HG02840 (cell line): Measurements from ENCODE around the gene CALCR.
"Not testable (repeated sequence)": the region's sequence is repeated elsewhere in the genome, so short reads cannot be mapped to it uniquely, and the experiment has no call there.

Source experiments
- ATAC-seq: cut with Tn5 transposase; IDR thresholded peaks from one replicate; pipeline ENCODE4 v1.9.1; 2021; ENCODE audit warnings: mild to moderate bottlenecking, moderate library complexity, moderate number of reproducible peaks; ENCODE audit not compliant: unreplicated experiment, low FRiP score

CALCR gene

GRCh38 chr7:93562936-93563335 is 11.6 kb downstream of the CALCR start:
- no peak for ATAC-seq

- ATAC-seq: no peak
Observed at GRCh38 chr7:93562106-93562505, 12.4 kb downstream of the CALCR start.

DNA sequence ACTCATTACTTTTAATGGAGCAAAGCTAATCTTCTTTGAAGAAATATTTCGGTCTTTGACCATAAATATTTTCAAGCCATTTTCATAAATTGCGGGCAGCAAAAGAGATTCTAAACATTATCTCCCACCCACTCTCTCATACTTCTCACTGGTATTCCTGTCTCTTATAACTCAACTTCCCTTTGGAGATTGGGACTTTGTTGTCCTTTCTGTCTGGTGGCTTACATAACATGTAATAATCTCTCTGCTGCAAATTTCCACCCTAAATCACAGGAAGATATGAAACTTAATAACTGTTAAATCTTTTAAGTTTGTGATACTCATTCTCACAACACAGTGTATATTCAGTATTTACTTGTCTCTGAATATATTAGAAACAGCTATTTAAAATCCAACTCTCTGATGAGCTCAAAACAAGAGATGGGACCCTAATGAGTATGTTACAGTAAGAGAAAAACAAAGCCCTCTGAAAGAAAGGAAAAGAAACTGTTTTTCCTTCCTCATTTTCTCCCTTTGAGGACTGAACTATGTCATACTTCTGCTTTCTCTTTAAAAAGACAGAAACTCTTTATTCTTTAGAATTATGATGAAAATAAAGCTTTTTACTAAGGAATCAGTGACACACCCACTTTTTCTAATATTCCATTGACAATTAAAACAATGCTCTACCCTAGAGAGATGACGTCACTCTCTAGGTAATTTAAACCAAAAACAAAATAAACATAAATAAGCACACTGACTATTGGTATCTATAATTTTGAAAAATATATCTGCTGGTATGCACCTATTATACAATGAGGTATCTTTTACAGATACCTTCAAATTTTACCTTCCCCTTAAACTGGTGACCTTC is 14.7 kb downstream of the CALCR start:
- no peak for ATAC-seq

DNA sequence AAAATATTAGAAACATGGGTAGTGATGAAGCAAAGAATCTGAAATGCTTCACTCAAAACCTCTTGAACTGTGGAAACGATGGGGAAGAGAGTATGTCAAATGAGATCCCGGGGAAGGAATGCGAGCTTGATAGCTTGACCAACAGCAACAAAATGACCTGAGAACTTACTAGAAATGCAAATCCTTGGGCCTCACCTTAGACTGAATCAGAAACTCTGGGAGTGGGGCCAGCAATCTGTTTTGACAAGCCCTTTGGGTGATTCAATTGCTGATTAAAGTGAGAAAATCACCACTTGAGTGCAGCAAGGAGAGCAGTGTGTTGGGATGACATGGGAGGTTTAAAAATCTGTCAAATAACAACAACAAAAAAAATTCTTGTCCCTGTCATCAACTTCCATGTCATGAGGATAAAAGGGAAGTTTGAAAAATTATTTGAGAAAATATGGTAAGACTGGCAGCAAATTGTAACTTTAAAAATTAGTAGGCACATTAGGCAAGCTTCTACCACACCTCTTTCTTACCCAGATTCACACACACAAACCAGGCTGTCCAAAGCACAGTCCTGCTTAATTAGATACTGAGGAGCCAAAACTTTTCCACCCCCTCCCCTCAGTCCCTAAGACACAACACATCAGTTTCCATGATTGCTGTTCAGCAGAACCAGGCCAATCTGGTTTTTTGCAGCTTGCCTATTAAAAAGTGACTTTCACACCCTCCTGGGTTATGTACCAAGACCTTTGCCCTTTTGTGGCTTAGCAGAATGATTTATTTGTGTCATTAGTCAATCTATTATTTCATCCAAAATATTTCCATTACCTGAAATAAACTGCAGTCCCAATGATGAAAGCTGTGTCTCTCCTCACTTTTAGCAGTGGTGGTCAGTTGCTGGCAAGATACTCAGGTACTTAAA is 15.6 kb downstream of the CALCR start:
- ATAC-seq: no peak

DNA sequence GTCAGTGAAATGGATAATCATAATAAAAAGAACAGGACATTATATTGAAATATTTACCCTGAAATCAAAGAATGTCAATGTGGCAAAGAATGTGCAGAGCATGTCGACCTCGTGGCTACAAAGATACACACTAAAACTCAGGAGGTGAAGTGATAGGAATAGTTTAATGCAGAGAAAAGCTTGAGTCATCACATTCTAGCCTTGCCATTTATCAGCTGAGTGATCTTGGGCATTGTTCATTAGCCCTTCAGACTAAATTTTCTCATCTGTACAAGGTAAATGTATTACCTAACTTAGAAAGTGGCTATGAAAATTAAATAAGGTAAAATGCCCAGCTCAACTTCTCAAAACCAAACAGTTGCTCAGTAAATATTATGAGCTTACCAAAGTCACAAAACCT is 22.6 kb downstream of the CALCR start:
- no peak for ATAC-seq

DNA sequence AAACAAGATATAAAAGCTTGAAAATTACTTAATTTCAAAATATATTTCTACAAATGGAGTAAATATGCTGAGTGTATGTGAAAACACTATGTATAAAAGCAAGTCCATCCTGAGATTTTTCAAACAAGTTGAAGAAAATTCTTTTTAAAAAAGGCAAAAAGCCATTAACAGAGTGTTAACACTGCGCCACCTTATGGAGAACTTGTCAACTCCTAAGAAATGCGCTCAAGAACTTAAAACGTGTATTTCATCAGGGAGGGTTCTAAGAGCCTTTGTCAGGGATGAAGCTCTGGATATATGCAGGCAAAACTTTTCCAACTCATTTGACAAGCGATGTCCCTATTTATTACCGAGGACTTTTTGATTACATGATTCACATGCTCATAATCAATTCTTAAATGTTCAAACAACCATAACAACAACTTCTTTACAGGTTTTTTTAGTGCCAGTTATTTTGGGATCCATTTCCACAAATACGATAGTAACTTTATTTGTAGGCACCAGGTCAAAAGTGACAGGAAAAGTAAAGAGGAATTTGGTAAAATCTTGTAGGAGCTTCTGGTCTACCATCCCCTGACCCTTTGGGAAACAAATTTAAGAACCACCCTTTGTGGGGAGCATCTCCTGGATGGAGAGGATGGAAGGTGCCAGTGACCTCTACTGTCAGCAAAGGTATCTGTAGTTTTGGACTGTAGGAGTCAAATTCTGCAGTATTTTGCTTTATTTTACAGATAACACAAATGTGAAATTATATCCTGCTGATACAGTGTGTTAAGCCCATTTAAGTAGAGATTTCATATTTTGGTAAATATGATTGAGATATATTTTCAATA is 23.2 kb downstream of the CALCR start:
- ATAC-seq: no peak

DNA sequence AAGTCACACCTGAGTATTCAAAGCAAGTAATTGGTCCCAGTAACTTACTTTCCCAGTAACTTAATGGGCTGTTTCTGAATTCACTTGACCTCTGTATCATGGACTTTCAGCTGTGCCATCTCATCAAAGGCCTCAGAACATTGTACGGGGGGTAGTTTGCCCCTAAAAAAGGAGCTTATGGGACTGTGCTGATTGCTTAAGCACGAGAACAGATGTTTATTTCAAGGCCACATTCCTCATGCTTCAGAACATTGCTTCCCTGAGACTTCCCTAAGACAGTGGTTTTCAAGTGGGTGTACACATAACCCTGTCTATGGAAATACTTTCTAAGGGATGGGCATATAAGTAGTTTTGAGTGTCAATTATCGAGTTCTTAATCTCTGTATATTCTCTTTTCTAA is 26.8 kb downstream of the CALCR start:
- no peak for ATAC-seq

- ATAC-seq: no peak
Observed at GRCh38 chr7:93544691-93545090, 29.8 kb downstream of the CALCR start.

DNA sequence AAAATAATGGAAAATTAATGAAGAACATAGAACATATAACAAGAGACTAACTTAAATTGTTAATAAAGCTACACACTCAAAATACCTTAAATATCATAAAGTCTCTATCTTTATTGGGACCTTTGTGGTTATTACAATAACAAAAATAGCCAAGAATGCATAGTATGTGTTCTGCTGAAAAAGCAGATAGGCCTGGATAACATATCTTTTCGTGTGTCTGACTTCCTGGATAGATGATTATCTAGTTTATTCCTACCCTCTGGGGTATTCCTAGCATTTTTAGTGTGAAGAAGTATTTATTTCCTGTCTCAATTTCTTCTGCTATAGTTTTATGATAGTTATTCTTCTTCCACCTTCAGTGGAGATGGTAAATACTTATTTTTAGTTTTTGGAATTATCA is 36.5 kb downstream of the CALCR start:
- ATAC-seq: no peak

- no peak for ATAC-seq
Observed at GRCh38 chr7:93535616-93536015, 38.9 kb downstream of the CALCR start.

DNA sequence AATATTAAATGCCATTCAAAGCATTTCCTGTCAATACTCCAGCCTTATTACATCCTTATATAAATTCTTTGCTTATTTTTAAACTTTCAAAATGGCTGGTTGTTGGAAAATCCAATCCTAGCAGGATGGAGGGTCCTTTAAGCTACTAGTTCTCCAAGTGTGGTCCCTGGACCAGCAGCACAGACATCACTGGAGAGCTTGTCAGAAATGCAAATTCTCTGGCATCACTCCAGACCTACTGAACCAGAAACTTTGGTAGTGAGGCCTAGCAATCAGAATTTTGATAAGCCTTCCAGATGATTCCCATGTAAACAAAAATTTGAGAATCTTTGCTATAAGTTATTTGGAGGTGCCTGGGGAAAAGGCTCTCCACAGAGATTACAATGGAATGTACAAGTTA is 43.8 kb downstream of the CALCR start:
- no peak for ATAC-seq

- no peak for ATAC-seq
Observed at GRCh38 chr7:93516834-93517233, 57.7 kb downstream of the CALCR start.

- no peak for ATAC-seq
Observed at GRCh38 chr7:93515144-93515543, 59.4 kb downstream of the CALCR start.

- no peak for ATAC-seq
Observed at GRCh38 chr7:93509303-93509702, 65.2 kb downstream of the CALCR start.

GRCh38 chr7:93503088-93503487 is 71.4 kb downstream of the CALCR start:
- ATAC-seq: no peak

DNA sequence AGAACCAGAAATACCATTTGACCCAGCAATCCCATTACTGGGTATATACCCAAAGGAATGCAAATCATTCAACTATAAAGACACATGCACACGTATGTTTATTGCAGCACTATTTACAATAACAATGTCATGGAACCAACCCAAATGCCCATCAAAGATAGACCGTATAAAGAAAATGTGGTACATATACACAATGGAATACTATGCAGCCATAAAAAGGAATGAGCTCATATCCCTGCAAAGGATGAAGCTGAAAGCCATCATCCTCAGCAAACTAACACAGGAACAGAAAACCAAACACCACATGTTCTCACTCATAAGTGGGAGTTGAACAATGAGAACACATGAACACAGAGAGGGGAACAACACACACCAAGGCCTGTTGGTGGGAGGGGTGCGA is 82.7 kb downstream of the CALCR start:
- not testable (repeated sequence) for ATAC-seq

DNA sequence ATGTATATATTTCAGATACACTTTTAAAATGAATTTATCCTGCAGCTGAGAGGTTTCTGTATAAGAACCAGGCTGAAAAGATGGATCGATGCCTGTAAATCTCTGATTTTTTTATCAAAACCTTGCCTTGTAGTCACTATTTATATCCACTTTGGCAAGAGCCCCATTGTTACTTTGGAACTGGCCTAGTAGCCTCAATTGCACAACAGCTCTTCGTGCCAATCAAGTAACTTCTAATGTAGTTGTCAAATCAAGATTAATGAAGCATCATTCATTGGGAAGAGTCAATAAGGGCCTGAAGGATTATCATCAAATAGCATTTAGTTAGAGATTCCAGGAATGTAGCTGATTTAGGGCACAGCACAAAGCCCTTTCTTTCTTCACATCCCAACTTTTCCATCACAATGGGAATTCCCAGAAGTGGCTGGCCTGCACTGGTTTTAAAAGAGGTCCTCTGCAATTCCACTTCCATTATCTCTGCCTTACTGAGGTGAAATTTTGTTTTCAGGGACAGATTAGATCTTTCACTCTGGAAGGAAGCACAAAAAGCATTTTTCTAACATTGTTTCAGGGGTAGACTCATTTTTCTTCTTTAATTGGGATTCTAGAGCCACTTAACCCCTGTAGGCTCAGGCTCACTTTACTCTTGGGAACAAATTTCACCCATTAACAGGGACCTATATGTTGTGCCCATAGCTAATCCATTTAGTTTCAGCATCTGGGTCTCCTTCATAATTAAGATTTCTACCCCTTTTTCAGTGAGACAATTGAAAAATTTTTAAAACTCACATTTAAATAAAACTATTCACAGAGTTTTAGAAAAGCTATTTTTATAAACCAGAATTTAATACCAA is 97.8 kb downstream of the CALCR start:
- no peak for ATAC-seq

- no peak for ATAC-seq
Observed at GRCh38 chr7:93475811-93476210, 98.7 kb downstream of the CALCR start.

DNA sequence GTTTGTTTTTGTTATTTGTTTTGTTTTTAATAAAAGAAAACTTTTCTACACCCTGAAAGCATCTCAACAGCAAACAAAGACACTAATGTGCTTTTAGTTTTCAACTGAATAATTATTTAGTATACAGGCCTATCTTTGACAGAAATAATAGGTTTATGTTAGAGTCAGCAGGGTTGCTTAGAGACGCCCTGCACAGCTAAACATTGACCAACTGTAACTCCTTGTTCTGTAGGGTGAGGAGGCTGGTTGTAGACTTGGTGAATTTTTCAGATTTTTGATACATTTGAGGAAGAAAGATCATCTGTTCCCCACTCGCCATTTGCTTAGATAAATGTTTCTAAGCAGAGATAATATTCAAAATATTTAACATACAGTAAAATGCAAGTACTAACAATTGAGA is 103.1 kb downstream of the CALCR start:
- no peak for ATAC-seq

DNA sequence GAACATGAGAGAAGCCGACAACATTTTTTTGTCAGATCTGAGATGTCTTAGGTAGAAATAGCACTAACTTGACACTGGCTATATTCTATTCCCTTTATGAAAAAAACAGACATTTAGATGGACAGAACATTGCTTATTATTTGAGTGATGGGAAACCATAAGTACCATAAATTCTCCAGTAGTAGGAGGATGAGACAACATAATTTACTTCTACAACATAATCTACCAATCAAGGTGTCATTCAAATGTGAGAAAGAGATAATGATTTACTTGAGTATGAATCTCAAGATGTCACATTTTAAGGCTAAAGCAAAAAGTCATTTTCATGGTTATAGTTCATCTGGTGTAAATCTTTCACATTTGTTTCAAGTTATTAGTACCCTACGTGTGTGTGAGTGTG is 110.8 kb downstream of the CALCR start:
- ATAC-seq: no peak
